ENCODE results near the gene NEK11.
"Not testable (repeated sequence)": the region's sequence is repeated elsewhere in the genome, so short reads cannot be mapped to it uniquely, and the experiment has no call there.

The NEK11 gene

DNA sequence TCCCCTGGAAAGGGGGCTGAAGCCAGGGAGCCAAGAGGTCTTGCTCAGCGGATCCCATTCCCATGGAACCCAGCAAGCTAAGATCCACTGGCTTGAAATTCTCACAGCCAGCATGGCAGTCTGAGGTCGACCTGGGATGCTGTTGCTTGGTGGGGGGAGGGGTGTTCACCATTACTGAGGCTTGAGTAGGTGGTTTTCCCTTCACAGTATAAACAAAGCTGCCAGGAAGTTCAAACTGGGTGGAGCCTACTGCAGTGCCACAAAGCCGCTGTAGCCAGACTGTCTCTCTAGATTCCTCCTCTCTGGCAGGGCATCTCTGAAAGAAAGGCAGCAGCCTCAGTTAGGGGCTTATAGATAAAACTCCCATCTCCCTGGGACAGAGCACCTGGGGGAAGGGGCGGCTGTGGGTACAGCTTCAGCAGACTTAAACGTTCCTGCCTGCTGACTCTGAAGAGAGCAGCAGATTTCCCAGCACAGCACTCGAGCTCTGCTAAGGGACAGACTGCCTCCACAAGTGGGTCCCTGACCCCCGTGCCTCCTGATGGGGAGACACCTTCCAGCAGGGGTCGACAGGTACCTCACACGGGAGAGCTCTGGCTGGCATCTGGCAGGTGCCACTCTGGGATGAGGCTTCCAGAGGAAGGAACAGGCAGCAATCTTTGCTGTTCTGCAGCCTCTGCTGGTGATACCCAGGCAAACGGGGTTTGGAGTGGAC, 15.8 kb downstream of the NEK11 start:
- DNase-seq (ENCODE audit: low read depth), result not testable (repeated sequence)

DNA sequence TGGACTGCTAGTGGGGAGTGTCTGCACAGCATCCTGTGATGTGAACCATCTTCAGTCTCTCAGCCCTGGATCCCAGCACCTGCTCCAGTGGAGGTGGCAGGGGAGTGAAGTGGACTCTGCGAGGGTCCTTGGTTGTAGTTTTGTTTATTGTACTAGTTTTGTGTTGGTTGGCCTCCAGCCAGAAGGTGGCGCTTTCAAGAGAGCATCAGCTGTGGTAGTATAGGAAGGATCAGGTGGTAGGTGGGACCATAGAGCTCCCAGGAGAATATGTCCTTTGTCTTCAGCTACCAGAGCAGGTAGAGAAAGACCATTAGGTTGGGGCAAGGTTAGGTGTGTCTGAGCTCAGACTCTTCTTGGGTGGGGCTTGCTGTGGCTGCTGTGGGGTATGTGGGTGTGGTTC, 20.9 kb downstream of the NEK11 start:
- no peak for DNase-seq (ENCODE audit: low read depth)

DNA sequence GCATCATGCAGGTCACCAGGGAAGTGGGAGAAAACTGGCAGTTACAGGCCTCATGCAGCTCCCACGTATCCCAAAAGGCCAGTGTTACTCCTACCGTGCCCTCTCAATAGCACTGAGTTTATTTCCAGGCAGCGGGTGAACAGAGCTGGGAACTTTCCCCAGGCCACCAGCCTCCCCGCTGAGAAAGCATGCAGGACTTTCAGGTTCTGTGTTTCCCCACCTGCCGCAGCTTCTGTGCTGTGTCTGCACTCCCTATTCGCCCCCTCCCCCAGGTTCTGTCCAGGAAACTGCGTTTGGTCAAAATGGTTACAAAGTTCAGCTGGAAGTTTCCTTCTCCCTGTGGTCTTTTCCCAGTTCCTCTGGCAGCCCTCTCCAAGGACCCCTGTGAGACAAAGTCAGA, 21.4 kb downstream of the NEK11 start:
- no peak for DNase-seq (ENCODE audit: low read depth)

DNA sequence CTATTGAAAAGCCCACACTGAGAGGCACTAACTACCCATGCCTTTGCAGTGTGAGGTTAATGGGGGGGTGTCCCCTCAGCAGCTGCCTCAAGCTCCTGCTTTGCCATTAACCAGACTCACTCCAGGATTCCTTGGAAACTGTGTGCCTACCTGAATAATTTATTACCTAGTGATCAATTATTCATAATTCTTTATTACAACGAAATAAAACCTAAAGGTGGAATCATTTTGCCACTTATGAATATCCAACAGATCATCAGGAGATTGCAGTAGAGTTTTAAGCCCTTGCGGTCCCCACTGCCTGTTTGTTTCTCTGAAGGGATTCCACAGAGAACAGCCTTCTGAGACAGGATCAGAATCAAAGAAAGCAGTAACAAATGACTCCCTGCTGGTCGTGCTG, 23.3 kb downstream of the NEK11 start:
- DNase-seq (ENCODE audit: low read depth), result no peak

DNA sequence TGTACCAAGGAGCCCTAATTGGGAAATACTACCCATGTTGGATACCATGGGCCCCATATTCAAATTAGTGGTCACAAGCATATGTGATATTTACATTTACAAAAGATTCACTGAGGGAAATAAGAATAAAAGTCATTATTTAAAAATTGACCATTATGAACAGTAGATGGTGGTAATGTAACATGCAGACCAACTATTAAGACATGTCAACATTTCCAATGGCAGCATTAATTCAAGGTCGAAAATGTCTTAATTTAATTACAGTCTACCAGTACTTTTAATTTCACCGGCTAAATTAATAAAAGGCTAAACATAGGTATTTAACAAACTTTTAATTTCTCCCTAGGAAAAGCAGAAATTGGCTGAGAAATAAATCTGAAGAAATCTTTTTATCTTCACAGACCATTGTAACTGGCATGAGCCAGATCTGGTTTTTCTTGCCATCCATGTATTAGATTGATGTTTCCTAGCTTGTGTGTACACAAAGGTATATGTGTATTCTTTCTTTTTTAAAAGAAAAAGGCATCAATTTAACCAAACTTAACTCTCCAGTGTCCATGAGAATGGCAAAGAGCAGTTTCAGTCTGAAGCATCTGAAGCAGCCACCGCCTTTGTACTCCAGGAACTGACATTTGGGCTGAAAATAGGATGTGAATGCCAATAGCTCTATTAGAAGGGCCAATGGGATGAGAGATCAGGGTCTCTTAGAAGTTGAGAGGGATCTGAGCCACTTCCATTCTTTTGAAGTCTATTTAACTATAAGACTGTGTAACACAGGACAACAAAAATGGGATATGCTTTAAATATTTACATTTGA, 26.6 kb downstream of the NEK11 start:
- peak; percentile 26 for DNase-seq (ENCODE audit: low read depth)

DNA sequence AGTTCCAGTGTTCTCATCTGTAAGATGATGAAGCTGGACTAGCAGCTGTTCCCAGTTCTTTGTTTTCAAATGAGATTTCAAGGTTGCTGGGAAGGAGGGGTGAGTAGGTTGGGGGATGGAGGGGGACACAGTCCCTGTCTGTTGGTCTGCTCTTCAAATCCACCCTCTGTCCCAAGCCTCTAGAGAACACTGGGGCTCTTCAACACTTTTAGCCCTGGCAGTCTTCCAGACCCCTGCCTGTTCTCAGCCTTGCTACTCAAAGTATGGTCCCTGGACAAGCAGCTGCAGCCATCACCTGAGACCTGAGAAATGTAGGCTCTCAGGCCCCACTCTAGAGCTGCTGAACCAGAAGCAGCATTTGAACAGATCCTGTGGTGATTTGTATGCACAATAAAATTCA, 41.3 kb downstream of the NEK11 start:
- no peak for DNase-seq (ENCODE audit: low read depth)

DNA sequence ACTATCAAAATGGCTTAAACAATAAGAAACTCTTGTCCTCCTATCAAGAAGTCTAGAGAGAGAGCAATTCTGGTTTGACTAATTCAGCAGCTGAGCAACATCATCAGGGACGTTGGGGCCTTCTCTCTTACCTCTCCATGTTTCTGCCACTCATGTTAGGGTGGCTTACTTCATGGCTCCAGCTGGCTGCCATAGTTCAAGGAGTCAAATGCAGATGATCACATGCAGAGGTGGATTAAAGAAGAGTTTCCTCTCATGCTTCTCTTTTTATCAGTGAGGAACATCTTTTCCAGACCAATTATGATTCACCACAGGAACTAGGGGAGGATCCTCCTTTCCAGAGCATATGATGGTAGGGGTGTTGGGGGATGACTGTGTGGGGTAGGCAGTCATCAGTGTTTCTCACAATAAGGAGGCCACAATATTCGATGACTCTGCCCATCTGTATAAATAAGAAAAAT, 45.5 kb downstream of the NEK11 start:
- peak; percentile 19 for DNase-seq (ENCODE audit: low read depth)

DNA sequence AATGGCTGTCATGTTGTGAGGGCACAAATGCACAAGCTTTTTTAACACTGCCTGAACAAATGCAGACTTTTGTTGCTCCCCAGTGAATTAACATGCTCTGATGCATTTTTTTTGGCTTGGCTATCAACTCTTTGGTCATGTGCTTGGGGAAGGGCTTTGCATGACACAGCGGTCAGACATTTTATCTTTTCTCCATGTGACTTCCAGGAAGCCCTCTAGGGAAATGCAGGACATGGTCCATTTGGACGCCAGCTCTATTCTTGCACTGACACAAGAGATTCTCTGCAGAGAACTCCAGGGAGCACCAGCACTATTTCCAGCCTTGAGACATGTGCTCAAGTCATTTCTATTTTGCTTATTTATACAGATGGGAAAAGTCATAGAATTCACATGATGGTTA, 46.2 kb downstream of the NEK11 start:
- peak; percentile 4 for DNase-seq (ENCODE audit: low read depth)

DNA sequence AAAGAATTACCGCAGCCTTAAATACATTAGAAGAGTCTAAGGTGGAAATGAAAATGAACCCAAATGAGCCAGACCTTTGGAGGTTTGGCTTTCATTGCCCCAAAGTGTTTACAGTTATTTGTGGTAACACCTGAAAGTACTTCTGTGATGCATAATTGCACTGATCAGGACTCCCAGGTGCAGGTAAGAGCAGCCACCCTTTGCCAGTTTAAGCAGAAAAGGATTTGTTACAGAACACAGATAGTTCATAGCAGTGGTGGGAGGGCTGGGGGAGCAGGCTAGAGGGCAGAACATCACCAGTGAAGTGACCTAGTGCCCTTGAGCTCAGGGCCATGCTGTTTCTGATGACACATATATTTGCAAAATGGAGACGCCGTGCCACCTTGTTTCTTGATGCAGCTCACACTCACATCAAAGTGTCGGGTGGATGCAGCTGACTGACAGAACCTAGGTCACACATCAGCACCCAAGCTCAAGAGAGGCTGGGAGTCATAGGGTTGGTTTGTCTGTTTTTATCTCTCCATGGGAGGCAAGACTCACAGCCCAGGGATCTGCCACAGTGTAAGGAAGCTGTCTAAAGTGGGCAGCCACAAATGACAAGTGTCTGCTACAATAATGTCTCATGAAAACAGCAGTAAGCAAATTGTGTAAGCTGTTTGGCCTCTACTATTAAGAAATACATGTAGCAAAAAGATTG, 49.1 kb downstream of the NEK11 start:
- no peak for DNase-seq (ENCODE audit: low read depth)

DNA sequence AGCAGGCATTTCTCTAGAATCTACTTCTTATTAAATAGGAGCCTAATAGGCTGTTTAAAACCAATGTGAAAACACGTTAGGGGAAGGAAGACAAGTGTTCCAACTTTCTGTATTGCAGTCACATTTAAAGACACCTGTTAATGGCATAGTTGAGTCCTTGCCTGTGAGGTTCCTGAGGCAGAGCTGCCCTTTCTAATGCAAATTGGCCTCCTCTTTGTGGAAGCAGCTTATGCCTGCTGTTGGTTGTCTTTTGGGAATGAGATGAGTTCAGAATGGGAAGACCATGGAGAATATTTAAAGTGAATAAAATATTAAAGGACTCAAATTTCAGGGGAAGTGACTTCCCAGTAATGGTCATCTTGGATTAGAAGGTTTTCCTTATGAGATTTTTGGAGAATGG, 51.2 kb downstream of the NEK11 start:
- DNase-seq (ENCODE audit: low read depth), result no peak

DNA sequence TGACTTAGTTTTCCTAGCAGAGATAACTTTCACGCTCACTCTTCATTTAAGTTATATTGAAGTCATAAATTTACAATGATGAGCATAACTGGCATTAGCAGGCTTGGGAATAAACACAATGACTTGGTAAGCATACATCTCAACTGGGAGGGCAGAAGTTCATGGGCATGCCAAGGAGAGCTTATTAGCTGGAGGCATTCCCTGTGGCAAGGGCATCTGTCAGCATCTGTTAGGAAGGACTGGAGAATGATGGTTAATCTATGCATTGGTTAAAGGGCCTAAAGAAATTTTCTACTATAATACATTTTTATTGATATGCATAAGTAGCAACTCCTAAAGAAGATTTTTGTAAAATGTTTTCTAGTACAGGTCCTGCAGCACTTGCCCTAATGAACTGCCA, 52.4 kb downstream of the NEK11 start:
- DNase-seq (ENCODE audit: low read depth), result no peak

DNA sequence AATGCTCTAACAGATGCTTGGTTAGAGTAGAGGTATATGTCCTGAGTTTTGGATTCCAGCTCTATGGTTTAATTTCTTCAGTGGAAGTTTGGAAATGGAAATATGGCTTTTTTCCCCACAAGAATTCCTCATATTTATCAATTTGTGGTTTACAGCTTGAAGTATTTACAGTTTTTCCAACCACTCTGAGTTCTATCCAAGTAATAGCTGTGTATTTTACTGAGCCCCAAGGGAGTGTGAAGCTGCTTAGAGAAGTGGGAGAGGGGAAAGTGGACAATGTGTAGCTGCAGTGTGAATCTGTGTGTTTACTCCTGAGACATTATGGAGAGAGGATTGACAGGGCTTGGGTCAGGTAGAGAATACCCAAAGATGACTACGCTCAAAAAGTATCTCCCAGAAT, 54.5 kb downstream of the NEK11 start:
- no peak for DNase-seq (ENCODE audit: low read depth)

DNA sequence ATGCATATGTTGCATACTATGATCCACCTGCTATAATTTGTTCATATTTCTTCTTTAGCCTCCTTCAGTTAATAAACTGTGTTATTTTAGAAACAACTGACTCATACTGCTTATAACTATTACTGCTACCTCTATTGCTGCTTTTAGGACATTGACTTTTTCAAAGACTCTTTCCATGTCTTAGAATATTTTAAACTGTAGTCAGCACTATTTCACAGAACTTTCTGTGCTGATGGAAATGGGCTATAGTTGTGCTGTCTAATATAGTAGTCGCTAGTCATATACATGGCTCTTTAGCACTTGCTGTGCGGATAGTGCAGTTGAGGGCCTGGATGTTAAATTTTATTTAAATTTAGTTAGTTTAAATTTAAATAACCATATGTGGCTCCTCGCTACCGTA, 55.6 kb downstream of the NEK11 start:
- no peak for DNase-seq (ENCODE audit: low read depth)

DNA sequence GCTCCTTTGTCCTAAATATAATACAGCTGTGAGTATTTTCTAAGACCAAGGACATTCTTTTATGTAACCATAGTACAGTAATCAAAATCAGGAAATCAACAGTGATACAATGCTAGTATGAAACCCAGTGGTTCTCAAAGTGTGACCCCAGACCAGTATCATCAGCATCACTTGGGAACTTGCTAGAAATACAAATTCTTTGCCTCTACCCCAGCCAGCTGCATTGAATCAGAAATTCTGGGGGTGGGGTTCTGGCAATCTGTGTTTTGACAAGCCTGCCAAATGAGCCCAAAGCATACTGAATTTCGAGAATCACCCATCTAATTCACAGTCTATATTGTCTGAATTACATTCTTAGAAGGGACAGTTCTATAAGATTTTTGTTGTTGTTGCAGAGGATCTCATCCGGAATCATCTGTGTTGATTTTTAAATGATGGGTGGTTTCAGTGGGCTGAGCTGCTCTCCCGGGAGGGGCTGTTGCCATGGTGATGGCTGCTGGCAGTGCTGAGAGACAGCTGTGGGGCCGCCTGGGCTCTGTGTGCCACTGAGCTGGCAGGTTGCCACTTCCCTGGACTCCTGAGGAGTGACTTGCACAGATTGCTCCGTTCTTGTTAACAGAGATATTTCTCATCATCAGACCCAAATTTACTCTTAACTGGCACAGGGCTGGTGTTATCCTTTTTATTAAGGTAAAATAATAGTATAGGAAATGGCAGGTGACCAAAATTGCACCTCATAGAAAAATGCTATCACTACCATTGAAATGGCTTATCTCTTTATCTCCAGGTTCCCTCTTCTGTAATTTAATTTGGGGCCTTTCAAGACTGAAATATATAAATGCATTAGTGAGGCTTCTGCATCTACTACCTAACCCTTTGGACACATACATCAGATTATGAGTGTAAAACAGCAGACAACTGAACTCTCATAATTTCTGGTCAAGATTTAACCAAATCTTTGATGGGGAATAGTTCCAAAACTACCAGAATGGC, 56.5 kb downstream of the NEK11 start:
- no peak for DNase-seq (ENCODE audit: low read depth)

DNA sequence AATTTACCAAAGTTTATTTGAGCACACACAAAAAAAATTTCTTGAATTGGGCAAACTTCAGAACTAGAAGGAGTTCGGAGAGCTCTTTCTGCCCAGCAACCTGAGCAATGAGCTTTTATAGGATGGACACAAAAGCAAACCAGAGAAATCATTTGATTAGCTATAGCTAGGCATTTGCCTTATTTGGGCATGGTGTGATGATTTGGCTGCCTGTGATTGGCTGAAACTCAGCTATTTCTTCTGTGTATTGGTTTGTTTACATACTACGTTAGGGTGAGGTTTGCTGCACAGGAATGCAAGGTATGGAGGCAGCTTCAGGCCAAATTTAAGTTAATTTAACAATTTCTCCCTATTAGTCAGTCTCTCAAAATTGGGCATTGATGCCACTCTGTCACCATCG, 65.1 kb downstream of the NEK11 start:
- DNase-seq (ENCODE audit: low read depth), result peak; percentile 34

DNA sequence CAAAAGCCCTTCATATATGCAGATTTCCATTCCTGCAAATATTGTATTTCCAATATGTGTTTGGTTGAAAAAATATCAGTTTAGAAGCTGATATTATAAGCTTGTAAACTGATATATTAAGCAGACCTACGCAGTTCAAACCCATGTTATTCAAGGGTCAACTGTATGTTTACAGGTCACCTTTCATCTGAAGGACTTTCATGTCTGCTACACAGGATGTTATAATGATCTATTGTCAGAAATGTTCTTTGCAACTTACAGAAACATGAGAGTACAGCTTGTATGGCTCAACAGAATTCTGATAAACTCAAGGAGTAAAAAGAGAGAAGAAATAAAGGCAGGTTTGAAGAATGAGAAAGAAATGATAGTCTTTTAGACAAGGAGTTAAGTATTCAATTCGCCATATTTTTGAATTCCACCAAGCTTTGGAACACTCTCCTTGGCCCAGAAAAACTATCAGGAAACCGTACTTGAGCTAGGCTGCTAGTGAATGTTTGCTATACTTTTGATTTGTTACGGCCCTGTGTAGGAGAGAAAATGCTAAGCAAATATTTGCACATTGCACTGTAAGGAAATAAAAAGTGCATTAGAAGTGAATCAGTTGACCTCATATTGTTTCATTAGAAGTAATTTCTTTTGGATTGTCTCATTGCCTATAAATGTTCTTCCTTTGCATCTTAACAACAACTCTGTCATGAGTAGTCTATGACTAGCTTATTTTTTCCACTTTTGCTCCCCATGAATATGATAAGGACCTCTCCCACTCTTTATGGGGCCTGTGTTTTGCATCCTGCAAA, 81.2 kb downstream of the NEK11 start:
- DNase-seq (ENCODE audit: low read depth), result peak; percentile 55

DNA sequence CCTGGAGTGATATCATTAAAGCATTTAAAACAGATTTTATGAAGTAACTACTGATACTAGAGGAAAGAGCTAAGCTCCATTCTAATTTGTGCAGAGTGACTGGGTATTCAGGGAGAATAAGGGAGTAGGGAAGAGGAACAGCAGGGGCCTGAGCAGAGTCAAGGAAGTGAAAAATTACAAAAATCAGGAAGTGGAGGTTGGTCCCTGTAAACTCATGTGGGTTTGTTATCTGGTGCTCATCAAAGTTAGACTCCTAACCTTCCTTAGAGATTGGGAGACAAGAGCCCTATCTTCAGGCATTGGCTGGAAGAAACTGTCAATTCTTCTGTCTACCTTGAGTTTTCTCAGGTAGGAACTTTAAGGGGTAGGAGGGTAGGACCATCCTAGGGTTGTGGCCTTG, 82.5 kb downstream of the NEK11 start:
- DNase-seq (ENCODE audit: low read depth), result peak; percentile 20

DNA sequence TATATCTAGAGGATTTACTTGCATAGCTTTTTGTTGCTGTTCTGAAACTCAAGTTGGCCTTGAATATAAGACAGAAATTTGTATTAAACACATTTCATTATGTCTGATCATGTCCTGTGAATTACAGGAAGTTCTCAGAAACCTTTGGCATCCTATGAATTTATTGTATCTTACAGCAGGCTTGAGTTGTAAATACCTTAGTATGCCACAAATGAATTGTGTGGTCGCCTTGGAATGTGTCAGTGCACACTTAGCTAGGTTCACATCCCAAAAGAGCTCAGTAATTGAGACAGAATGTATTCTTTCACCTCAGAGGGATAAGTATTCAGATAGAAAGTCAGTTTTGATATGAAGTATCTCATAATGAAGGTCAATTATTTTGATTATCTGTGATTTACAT, 83.4 kb downstream of the NEK11 start:
- peak; percentile 92 for DNase-seq (ENCODE audit: low read depth)

DNA sequence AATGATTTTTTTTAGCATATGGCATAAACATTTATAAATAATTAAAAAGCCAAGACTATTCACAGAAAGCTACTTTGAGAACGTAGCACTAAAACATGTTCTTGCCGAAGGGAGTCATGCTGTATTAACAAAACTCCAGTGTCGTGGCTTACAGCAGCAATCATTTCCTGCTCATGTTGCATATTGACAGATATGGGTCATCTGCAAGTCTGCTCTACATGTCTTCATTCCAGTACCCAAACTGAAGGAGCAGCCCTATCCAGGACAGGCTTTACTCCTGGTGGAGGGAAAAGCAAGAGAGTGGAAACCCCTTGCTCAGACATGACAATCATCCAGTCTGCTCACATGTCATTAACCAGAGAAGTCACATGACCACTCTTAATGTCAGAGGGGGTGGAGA, 87.6 kb downstream of the NEK11 start:
- peak; percentile 39 for DNase-seq (ENCODE audit: low read depth)

DNA sequence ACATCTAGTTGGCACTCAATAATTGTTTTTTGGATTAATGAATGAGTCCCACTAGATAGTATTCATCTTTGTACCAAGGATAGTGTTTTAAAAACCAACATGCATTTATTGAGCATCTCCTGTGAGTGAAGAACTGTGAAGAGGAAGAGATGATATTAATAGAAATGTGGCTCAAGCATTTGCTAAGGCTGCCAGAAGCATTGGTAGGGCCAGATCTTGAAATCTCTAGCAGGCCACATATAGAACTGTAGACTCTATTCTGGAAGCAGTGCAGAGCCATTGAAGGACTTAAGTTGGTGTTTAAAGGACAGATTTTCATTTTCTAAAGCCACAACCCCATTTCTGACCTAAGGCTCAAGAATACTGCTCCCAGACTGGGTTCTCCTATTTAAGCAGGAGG, 99.0 kb downstream of the NEK11 start:
- DNase-seq (ENCODE audit: low read depth), result no peak

DNA sequence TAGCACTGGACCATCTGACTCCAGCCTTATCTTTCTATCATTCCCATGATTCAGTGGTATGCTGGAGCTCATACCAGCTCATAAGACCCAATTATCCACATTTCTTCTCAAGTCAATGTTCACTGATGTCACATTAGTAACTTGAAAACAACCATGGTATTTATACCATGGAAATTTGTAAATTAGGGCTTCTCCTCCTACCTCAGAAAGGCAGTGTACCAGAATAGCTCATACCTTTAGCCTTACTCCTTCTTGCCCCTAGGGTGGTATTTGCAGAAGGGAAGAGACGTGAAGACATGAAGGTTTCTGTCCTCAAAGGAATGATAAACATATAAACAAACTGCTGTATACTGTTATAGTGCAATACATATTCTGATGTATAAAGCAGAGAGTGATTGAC, 114.2 kb downstream of the NEK11 start:
- no peak for DNase-seq (ENCODE audit: low read depth)
